HFF-Myc (cell line): ENCODE results near the gene TLE1.
A peak's percentile ranks its signal among the peaks of the same experiment; 100 is the strongest.
"Not testable (repeated sequence)": the region's sequence is repeated elsewhere in the genome, so short reads cannot be mapped to it uniquely, and the experiment has no call there.

Source experiments
- DNase-seq: peaks from one replicate; pipeline ENCODE4 v3.0.0-alpha.2; 2011; ENCODE audit warnings: low read depth; ENCODE audit errors: extremely low read depth
- H3K4me3 ChIP-seq: replicated peaks from 2 replicates; pipeline ENCODE4 v1.5.1; 2011; ENCODE audit warnings: low read depth, mild to moderate bottlenecking, control low read depth, low read length
- CTCF ChIP-seq: IDR thresholded peaks from 2 replicates; pipeline ENCODE4 v1.5.1; 2012; ENCODE audit warnings: mild to moderate bottlenecking, low read depth, low read length, control low read depth; ENCODE audit errors: missing control alignments

Gene TLE1

GRCh38 chr9:81646337-81646736, 43.0 kb downstream of the TLE1 start:
- TF ChIP-seq CTCF, result no peak
- H3K4me3 ChIP-seq, result no peak overlapping the region
- DNase-seq, result no peak

GRCh38 chr9:81644513-81644912, 44.8 kb downstream of the TLE1 start:
- H3K4me3 ChIP-seq, DNase-seq: not testable (repeated sequence)

GRCh38 chr9:81637276-81637675, 52.1 kb downstream of the TLE1 start:
- no peak for TF ChIP-seq CTCF
- DNase-seq, result no peak
- H3K4me3 ChIP-seq, result no peak overlapping the region

GRCh38 chr9:81636255-81636599, 53.1 kb downstream of the TLE1 start:
- no peak for DNase-seq
- no peak overlapping the region for H3K4me3 ChIP-seq
- TF ChIP-seq CTCF, result no peak

GRCh38 chr9:81635521-81636254, 53.7 kb downstream of the TLE1 start:
- no peak for TF ChIP-seq CTCF
- peak; percentile 49 for DNase-seq
- no peak overlapping the region for H3K4me3 ChIP-seq

GRCh38 chr9:81634915-81635516, 54.3 kb downstream of the TLE1 start:
- no peak for TF ChIP-seq CTCF

GRCh38 chr9:81633952-81634854, 55.1 kb downstream of the TLE1 start:
- no peak for DNase-seq
- no peak for TF ChIP-seq CTCF
- no peak overlapping the region for H3K4me3 ChIP-seq

More at GRCh38 chr9:81634915-81635516, 54.3 kb downstream of the TLE1 start:
- no peak overlapping the region; the same call in 1 of the 2 replicates for H3K4me3 ChIP-seq
- DNase-seq, result no peak
